ENCODE measurements around the gene WFDC8.

Gene WFDC8

GRCh38 chr20:45583502-45583901 lies 4.4 kb upstream of the WFDC8 start:
- Histone ChIP-seq H2AFZ (ENCODE audit: low read depth) (no peak overlapping the region), H3K4me1 (ENCODE audit: low read depth, poor library complexity, severe bottlenecking) (no peaks in the 10 kb centered on the region), H3K4me2 (no peak overlapping the region), H4K20me1 (ENCODE audit: insufficient read depth) (no peaks in the 10 kb centered on the region), H3K9ac (no peak overlapping the region), H3K27ac (no peak overlapping the region), H3K4me3 (IDR thresholded peaks at IDR 0.05; ENCODE audit: insufficient read depth, low read depth, low read length) (no peak overlapping the region), H3K27me3 (ENCODE audit: insufficient read depth, low read depth) (no peaks in the 10 kb centered on the region), H3K36me3 (ENCODE audit: insufficient read depth) (no peaks in the 10 kb centered on the region), H3K79me2 (ENCODE audit: insufficient read depth, low read depth) (no peaks in the 10 kb centered on the region)
- TF ChIP-seq CTCF (conservative IDR thresholded peaks at IDR 0.05; ENCODE audit: low read depth, low read length): no peak

GRCh38 chr20:45581702-45582101 lies 2.6 kb upstream of the WFDC8 start:
- H3K4me2 ChIP-seq: no peak overlapping the region
- H3K9ac ChIP-seq: no peak overlapping the region
- H3K4me1 ChIP-seq (ENCODE audit: low read depth, poor library complexity, severe bottlenecking): no peaks in the 10 kb centered on the region
- H2AFZ ChIP-seq (ENCODE audit: low read depth): no peak overlapping the region
- no peak overlapping the region for H3K27ac ChIP-seq
- no peaks in the 10 kb centered on the region for H3K36me3 ChIP-seq (ENCODE audit: insufficient read depth)
- H3K79me2 ChIP-seq (ENCODE audit: insufficient read depth, low read depth): no peaks in the 10 kb centered on the region
- no peak overlapping the region for H3K4me3 ChIP-seq (IDR thresholded peaks at IDR 0.05; ENCODE audit: insufficient read depth, low read depth, low read length)
- no peaks in the 10 kb centered on the region for H3K27me3 ChIP-seq (ENCODE audit: insufficient read depth, low read depth)
- no peaks in the 10 kb centered on the region for H4K20me1 ChIP-seq (ENCODE audit: insufficient read depth)
- TF ChIP-seq CTCF (conservative IDR thresholded peaks at IDR 0.05; ENCODE audit: low read depth, low read length): no peak

- Histone ChIP-seq H3K4me3 (IDR thresholded peaks at IDR 0.05; ENCODE audit: insufficient read depth, low read depth, low read length) (no peak overlapping the region), H3K9ac (no peak overlapping the region)
Measured at GRCh38 chr20:45578231-45578630, 853 bp downstream of the WFDC8 start.

GRCh38 chr20:45576995-45577394 lies 2.1 kb downstream of the WFDC8 start:
- Histone ChIP-seq H3K4me3 (IDR thresholded peaks at IDR 0.05; ENCODE audit: insufficient read depth, low read depth, low read length) (no peak overlapping the region), H3K27ac (no peak overlapping the region), H2AFZ (ENCODE audit: low read depth) (no peak overlapping the region)

More at GRCh38 chr20:45578231-45578630, 853 bp downstream of the WFDC8 start:
- Histone ChIP-seq H3K4me1 (ENCODE audit: low read depth, poor library complexity, severe bottlenecking) (no peaks in the 10 kb centered on the region), H3K36me3 (ENCODE audit: insufficient read depth) (no peaks in the 10 kb centered on the region), H3K27ac (no peak overlapping the region), H3K79me2 (ENCODE audit: insufficient read depth, low read depth) (no peaks in the 10 kb centered on the region), H4K20me1 (ENCODE audit: insufficient read depth) (no peaks in the 10 kb centered on the region), H3K4me2 (no peak overlapping the region), H3K27me3 (ENCODE audit: insufficient read depth, low read depth) (no peaks in the 10 kb centered on the region), H2AFZ (ENCODE audit: low read depth) (no peak overlapping the region)
- TF ChIP-seq CTCF (conservative IDR thresholded peaks at IDR 0.05; ENCODE audit: low read depth, low read length): no peak

More at GRCh38 chr20:45576995-45577394, 2.1 kb downstream of the WFDC8 start:
- no peak overlapping the region for H3K9ac ChIP-seq
- no peaks in the 10 kb centered on the region for H3K27me3 ChIP-seq (ENCODE audit: insufficient read depth, low read depth)
- H4K20me1 ChIP-seq (ENCODE audit: insufficient read depth): no peaks in the 10 kb centered on the region
- no peaks in the 10 kb centered on the region for H3K36me3 ChIP-seq (ENCODE audit: insufficient read depth)
- no peaks in the 10 kb centered on the region for H3K79me2 ChIP-seq (ENCODE audit: insufficient read depth, low read depth)
- H3K4me1 ChIP-seq (ENCODE audit: low read depth, poor library complexity, severe bottlenecking): no peaks in the 10 kb centered on the region
- no peak for TF ChIP-seq CTCF (conservative IDR thresholded peaks at IDR 0.05; ENCODE audit: low read depth, low read length)
- H3K4me2 ChIP-seq: no peak overlapping the region

All from KMS-11 (cell line).